MM.1S (cell line): ENCODE data around the gene SH3GL3.

ENCODE experiments used
- DNase-seq: peaks from one replicate; pipeline ENCODE4 v3.0.0-alpha.2; 2015
- H2AFZ ChIP-seq: fragments of 300-600 bp; sonication (generic); 2 replicates; pipeline ENCODE4 v1.6.0; 2016; ENCODE audit warnings: antibody characterized with exemption, low read length
- H3F3A ChIP-seq: fragments of 300-600 bp; sonication (generic); 2 replicates; pipeline ENCODE4 v1.6.1; 2016; ENCODE audit warnings: mild to moderate bottlenecking, antibody characterized with exemption, low read length, moderate library complexity, mixed read lengths; ENCODE audit not compliant: insufficient read depth
- H3K27ac ChIP-seq: fragments of 300-600 bp; sonication (generic); 2 replicates; pipeline ENCODE4 v1.5.1; 2016; ENCODE audit warnings: mild to moderate bottlenecking, low read length
- H3K27me3 ChIP-seq: fragments of 300-600 bp; sonication (generic); replicated peaks from 2 replicates; pipeline ENCODE4 v1.6.0; 2016; ENCODE audit warnings: low read length; ENCODE audit not compliant: insufficient read depth
- H3K36me3 ChIP-seq: fragments of 300-600 bp; sonication (generic); replicated peaks from 2 replicates; pipeline ENCODE4 v1.6.1; 2016; ENCODE audit warnings: mild to moderate bottlenecking, low read length, mixed read lengths; ENCODE audit not compliant: insufficient read depth
- H3K4me1 ChIP-seq: fragments of 300-600 bp; sonication (generic); 2 replicates; pipeline ENCODE4 v1.6.1; 2016; ENCODE audit warnings: low read length, mixed read lengths
- H3K4me2 ChIP-seq: fragments of 300-600 bp; sonication (generic); 2 replicates; pipeline ENCODE4 v1.6.0; 2016; ENCODE audit warnings: low read depth, low read length
- H3K4me3 ChIP-seq: fragments of 300-600 bp; sonication (generic); 2 replicates; pipeline ENCODE4 v1.5.1; 2016; ENCODE audit warnings: low read length, mixed read lengths
- H3K79me2 ChIP-seq: fragments of 300-600 bp; sonication (generic); 2 replicates; pipeline ENCODE4 v1.6.1; 2016; ENCODE audit warnings: mixed run types, low read length, mixed read lengths
- H3K9ac ChIP-seq: fragments of 300-600 bp; sonication (generic); 2 replicates; pipeline ENCODE4 v1.6.1; 2016; ENCODE audit warnings: low read length, mixed read lengths
- H3K9me2 ChIP-seq: fragments of 300-600 bp; sonication (generic); replicated peaks from 2 replicates; pipeline ENCODE4 v1.6.1; 2016; ENCODE audit warnings: mild to moderate bottlenecking, low read length, mixed read lengths; ENCODE audit not compliant: insufficient read depth
- H3K9me3 ChIP-seq: fragments of 300-600 bp; sonication (generic); replicated peaks from 2 replicates; pipeline ENCODE4 v1.6.1; 2016; ENCODE audit warnings: mild to moderate bottlenecking, low read length, mixed read lengths; ENCODE audit not compliant: insufficient read depth
- H4K20me1 ChIP-seq: fragments of 300-600 bp; sonication (generic); 2 replicates; pipeline ENCODE4 v1.6.1; 2016; ENCODE audit warnings: mild to moderate bottlenecking, low read length, moderate library complexity, mixed read lengths; ENCODE audit not compliant: insufficient read depth
- EZH2 ChIP-seq: fragments of 300-600 bp; sonication (generic); optimal IDR thresholded peaks from 2 replicates; pipeline ENCODE3; 2017; ENCODE audit warnings: low read depth, mild to moderate bottlenecking, antibody characterized with exemption, low read length, mixed read lengths
- EZH2phosphoT487 ChIP-seq: fragments of 300-600 bp; sonication (generic); IDR thresholded peaks from 2 replicates; pipeline ENCODE4 v1.6.1; 2018; ENCODE audit warnings: antibody characterized with exemption, low read length
- TF ChIP-seq, protein P1 (sequence below): fragments of 300-600 bp; sonication (generic); IDR thresholded peaks from 2 replicates; pipeline ENCODE4 v1.5.1; 2016; ENCODE audit warnings: antibody characterized with exemption, low read length, mixed read lengths

SH3GL3 gene

DNA sequence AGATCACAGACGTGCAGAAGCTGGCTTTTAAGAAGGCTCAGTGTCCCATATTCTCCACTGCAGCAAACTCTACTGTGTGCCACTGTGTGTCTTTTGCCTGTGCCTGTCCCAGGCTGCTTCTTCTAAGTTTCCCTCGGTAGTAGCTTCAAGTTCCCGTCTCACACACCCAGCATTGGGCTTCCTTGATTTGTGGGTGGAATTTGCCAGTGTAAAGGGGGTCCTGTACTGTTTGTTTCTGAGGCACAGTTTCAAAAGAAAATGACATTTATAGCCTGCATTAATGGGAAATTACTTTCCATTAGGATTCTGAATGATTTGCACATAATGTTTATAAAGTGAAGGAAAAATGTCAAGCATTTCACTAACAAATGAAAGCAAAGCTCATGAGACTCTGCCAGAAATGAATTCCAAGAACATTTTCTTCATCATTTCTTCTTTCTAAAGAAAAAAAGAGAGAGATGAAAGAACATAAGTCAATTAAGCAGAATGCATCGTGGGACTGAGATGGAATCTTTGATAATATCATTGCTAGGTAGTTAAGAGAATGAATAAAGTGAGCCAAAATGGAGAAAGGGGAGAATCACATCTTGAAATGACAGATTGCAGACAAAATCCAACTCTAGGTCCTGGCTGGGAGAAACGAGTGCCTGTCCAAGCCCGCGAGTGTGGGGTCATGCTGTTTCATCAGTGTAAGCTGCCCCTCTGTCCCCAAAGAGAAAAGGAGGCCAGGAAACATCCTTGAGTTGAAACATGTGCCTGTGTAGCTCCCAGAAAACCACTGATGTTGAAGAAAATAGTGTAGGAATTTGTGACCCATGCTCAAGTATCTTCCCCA is 158.2 kb downstream of the SH3GL3 start:
- TF ChIP-seq EZH2phosphoT487, result no peak
- TF ChIP-seq EZH2, result no peak
- TF ChIP-seq, protein P1, sequence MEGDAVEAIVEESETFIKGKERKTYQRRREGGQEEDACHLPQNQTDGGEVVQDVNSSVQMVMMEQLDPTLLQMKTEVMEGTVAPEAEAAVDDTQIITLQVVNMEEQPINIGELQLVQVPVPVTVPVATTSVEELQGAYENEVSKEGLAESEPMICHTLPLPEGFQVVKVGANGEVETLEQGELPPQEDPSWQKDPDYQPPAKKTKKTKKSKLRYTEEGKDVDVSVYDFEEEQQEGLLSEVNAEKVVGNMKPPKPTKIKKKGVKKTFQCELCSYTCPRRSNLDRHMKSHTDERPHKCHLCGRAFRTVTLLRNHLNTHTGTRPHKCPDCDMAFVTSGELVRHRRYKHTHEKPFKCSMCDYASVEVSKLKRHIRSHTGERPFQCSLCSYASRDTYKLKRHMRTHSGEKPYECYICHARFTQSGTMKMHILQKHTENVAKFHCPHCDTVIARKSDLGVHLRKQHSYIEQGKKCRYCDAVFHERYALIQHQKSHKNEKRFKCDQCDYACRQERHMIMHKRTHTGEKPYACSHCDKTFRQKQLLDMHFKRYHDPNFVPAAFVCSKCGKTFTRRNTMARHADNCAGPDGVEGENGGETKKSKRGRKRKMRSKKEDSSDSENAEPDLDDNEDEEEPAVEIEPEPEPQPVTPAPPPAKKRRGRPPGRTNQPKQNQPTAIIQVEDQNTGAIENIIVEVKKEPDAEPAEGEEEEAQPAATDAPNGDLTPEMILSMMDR, result no peak
- no peaks in the 10 kb centered on the region for H3K9me3 ChIP-seq
- no peaks in the 10 kb centered on the region for H3K79me2 ChIP-seq
- no peak overlapping the region for H3K27ac ChIP-seq
- H2AFZ ChIP-seq, result no peak overlapping the region
- H4K20me1 ChIP-seq, result no peaks in the 10 kb centered on the region
- no peaks in the 10 kb centered on the region for H3K27me3 ChIP-seq
- H3F3A ChIP-seq, result no peaks in the 10 kb centered on the region
- H3K4me2 ChIP-seq, result no peak overlapping the region
- H3K36me3 ChIP-seq, result no peaks in the 10 kb centered on the region
- H3K9ac ChIP-seq, result no peak overlapping the region
- no peaks in the 10 kb centered on the region for H3K9me2 ChIP-seq
- no peaks in the 10 kb centered on the region for H3K4me1 ChIP-seq
- no peak overlapping the region for H3K4me3 ChIP-seq
- DNase-seq, result no peak

- Histone ChIP-seq H3F3A (no peaks in the 10 kb centered on the region), H3K27ac (no peak overlapping the region), H3K4me3 (no peak overlapping the region), H3K4me2 (no peak overlapping the region), H2AFZ (no peak overlapping the region), H3K9ac (no peak overlapping the region), H3K27me3 (no peaks in the 10 kb centered on the region), H4K20me1 (no peaks in the 10 kb centered on the region), H3K9me3 (no peaks in the 10 kb centered on the region), H3K4me1 (no peaks in the 10 kb centered on the region), H3K36me3 (no peaks in the 10 kb centered on the region), H3K9me2 (no peaks in the 10 kb centered on the region), H3K79me2 (no peaks in the 10 kb centered on the region)
- DNase-seq, result no peak
- TF ChIP-seq EZH2 (no peak), EZH2phosphoT487 (no peak)
- TF ChIP-seq, protein P1, result no peak
Observed at GRCh38 chr15:83610132-83610531, 163.0 kb downstream of the SH3GL3 start.

DNA sequence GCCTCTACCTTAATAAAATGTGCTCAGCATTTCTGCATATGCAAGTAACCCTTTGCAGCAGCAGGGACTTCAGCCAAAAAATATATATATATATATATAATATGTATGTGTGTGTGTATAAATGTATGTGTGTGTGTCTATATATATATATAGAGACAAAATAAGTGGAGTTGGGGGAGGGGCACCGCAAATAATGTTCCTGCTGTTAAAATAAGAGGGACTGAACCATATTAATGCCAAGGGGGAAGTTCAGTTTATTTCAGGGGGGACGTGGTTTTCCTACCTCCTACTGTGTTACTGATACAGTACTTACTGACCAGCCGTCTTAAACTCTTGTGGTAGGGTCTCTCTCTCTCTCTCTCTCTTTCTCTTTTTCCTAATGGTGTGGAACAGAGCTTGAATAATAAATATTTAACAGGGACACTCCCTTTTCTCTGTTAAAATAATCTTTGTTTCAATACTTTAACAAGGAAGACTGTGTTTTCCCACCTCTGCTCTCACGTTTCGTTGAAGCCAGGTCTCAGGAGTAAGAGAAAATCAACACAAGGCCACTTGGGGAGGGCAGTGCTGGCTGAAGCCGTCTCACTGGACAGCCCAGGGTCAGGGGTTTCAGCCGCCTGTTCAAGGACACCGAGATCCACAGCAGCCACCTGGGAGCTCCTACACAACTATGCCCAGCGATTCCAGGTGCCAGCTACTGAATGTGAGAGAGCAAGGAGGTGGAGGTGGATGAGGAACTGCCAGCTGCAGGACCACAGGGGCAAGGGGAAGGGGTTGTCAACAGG is 164.0 kb downstream of the SH3GL3 start:
- H2AFZ ChIP-seq, result no peak overlapping the region
- no peaks in the 10 kb centered on the region for H3K27me3 ChIP-seq
- H3F3A ChIP-seq, result no peaks in the 10 kb centered on the region

More for the DNA sequence above, 164.0 kb downstream of the SH3GL3 start:
- no peaks in the 10 kb centered on the region for H3K9me3 ChIP-seq
- no peak overlapping the region for H3K4me2 ChIP-seq
- H3K4me3 ChIP-seq, result no peak overlapping the region
- H3K79me2 ChIP-seq, result no peaks in the 10 kb centered on the region
- H3K9ac ChIP-seq, result no peak overlapping the region
- no peak overlapping the region for H3K27ac ChIP-seq
- H4K20me1 ChIP-seq, result no peaks in the 10 kb centered on the region
- TF ChIP-seq EZH2phosphoT487, result no peak
- TF ChIP-seq EZH2, result no peak
- TF ChIP-seq, protein P1, result no peak
- H3K4me1 ChIP-seq, result no peaks in the 10 kb centered on the region
- H3K36me3 ChIP-seq, result no peaks in the 10 kb centered on the region
- no peaks in the 10 kb centered on the region for H3K9me2 ChIP-seq
- DNase-seq, result no peak
